Activated T-helper 17 cell treated with anti-CD3 and anti-CD28 coated beads, Interleukin-2, amount 50 U/mL, for 72 hours (primary cell): ENCODE measurements around the gene HRK. TPM values are rescaled to one million over a fixed set of nuclear protein-coding genes. Genes with fewer than 3 reads are reported as not detected.

Experiments
- total RNA-seq, 2 donors: library from RNA; stranded (reverse); gene quantifications; one replicate each; pipeline ENCODE4 v1.2.3, GENCODE V29; 2022

HRK gene
- total RNA-seq, 2 donors from 2014 or later: not detected

Other genes with a start within 250 kb of the HRK start
- 10 to 100 TPM; 17.9 to 32.8 TPM for gene SPRING1, start 143.4 kb downstream of the HRK start, total RNA-seq
- gene RNFT2, start 143.1 kb downstream of the HRK start, total RNA-seq: 10 to 100 TPM; 12.3 to 23.6 TPM
- gene FBXW8, start 29.5 kb upstream of the HRK start, total RNA-seq: 1 to 10 TPM; 2.4 to 8.8 TPM
- 10 to 100 TPM; 12.0 to 15.9 TPM for gene TESC, start 218.0 kb upstream of the HRK start, total RNA-seq